CD4-positive, alpha-beta T cell (primary cell): ENCODE data around the gene EID3. TPM values are rescaled to one million over a fixed set of nuclear protein-coding genes. Genes with fewer than 3 reads are reported as not detected.
"Not testable (repeated sequence)": the region's sequence is repeated elsewhere in the genome, so short reads cannot be mapped to it uniquely, and the experiment has no call there.

Experiments used
- ATAC-seq: fragments of 200-7000 bp; cut with Tn5 transposase; one replicate; pipeline ENCODE4 v1.10.0; 2022; ENCODE audit warnings: mild to moderate bottlenecking; ENCODE audit not compliant: poor library complexity
- CTCF ChIA-PET: fragments of 350-600 bp; sonication (Branson Sonifier 250); formaldehyde crosslinking; loops from one replicate; lab custom pipeline; 2021; ENCODE audit warnings: antibody characterized with exemption, inconsistent platforms; lab: Charles Lee
- POLR2A ChIA-PET: fragments of 350-600 bp; sonication (Branson Sonifier 250); formaldehyde crosslinking; loops from one replicate; lab custom pipeline; 2021; ENCODE audit warnings: antibody characterized with exemption, inconsistent platforms; lab: Charles Lee
- DNase-seq, 14 experiments: peaks; one replicate each; pipeline ENCODE4 v3.0.0-alpha.2; 2013 to 2020; ENCODE audit warnings: mixed read lengths in 2 of 14
- H3K27ac ChIP-seq, 2 donors: one replicate each; pipeline versions ENCODE4 v1.5.1 to v1.7.0; 2013; ENCODE audit warnings: low read length in 2 of 2, low read depth in 1 of 2, mild to moderate bottlenecking in 1 of 2
- H3K27me3 ChIP-seq, 2 experiments: 1 replicate in 1 of 2; 2 replicates in 1 of 2; pipeline versions ENCODE4 v1.6.1 to v1.7.0; 2013; ENCODE audit warnings: low read length in 2 of 2, control low read depth in 1 of 2, mild to moderate bottlenecking in 1 of 2, moderate library complexity in 1 of 2; ENCODE audit not compliant: insufficient read depth in 2 of 2, control insufficient read depth in 1 of 2
- H3K36me3 ChIP-seq: one replicate; pipeline ENCODE4 v1.6.1; 2013; ENCODE audit warnings: low read length, control low read depth; ENCODE audit not compliant: insufficient read depth
- H3K4me1 ChIP-seq: one replicate; pipeline ENCODE4 v1.6.1; 2013; ENCODE audit warnings: low read length, control low read depth; ENCODE audit not compliant: insufficient read depth
- H3K4me3 ChIP-seq: one replicate; pipeline ENCODE4 v1.5.1; 2013; ENCODE audit warnings: mild to moderate bottlenecking, low read length, moderate library complexity
- H3K9me3 ChIP-seq, 2 experiments: 1 replicate in 1 of 2; 2 replicates in 1 of 2; pipeline versions ENCODE4 v1.6.1 to v1.7.0; 2013; ENCODE audit warnings: low read length in 2 of 2, mild to moderate bottlenecking in 2 of 2, control low read depth in 1 of 2, moderate library complexity in 1 of 2; ENCODE audit not compliant: control insufficient read depth in 1 of 2, insufficient read depth in 1 of 2
- H3K27ac Mint-ChIP-seq: one replicate; pipeline ENCODE4 v1.8.0; 2020; ENCODE audit warnings: mixed read lengths
- H3K27me3 Mint-ChIP-seq: one replicate; pipeline ENCODE4 v1.8.0; 2021; ENCODE audit warnings: mixed read lengths
- H3K36me3 Mint-ChIP-seq: one replicate; pipeline ENCODE4 v1.8.0; 2021; ENCODE audit warnings: low read depth, mixed read lengths
- H3K4me1 Mint-ChIP-seq: one replicate; pipeline ENCODE4 v1.8.0; 2021; ENCODE audit warnings: low read depth, mixed read lengths
- H3K4me3 Mint-ChIP-seq: one replicate; pipeline ENCODE4 v1.8.0; 2020; ENCODE audit warnings: mild to moderate bottlenecking, mixed read lengths
- H3K9me3 Mint-ChIP-seq: one replicate; pipeline ENCODE4 v1.8.0; 2020; ENCODE audit warnings: mixed read lengths
- CTCF ChIP-seq: fragments of 200-600 bp; IDR thresholded peaks from one replicate; pipeline ENCODE4 v1.8.0; 2022; ENCODE audit warnings: antibody characterized with exemption, mild to moderate bottlenecking
- intact Hi-C, 2 experiments: fragments of 100-400 bp; cut with DNase I in 1 of 2; cut with micrococcal nuclease in 1 of 2; formaldehyde crosslinking; loops; one replicate each; pipeline versions ENCODE4 v1.15.1 to v1.9.0; 2023 to 2025; cut with DNase I, micrococcal nuclease
- total RNA-seq, 174 experiments: library from RNA in 2 of 174; stranded (reverse) in 2 of 174; gene quantifications; one replicate each; pipeline ENCODE4 v1.2.3 and lab custom pipeline; 2021 to 2026

EID3 gene
- total RNA-seq, 2 experiments from 2014 or later: 13.5 to 14.3 TPM

GRCh38 chr12:104320627-104321024 is 17.1 kb downstream of the EID3 start:
- Histone ChIP-seq H3K27me3 (no peaks in the 10 kb centered on the region), H3K4me1 (no peaks in the 10 kb centered on the region), H3K9me3 (no peaks in the 10 kb centered on the region), H3K36me3 (peaks cover 72% of the 10 kb centered on the region), H3K27ac (no peak overlapping the region), H3K4me3 (no peak overlapping the region)
- no peaks in the 10 kb centered on the region for H3K9me3 Mint-ChIP-seq
- intact Hi-C loops: no loop called here
- H3K27me3 Mint-ChIP-seq: no peaks in the 10 kb centered on the region
- TF ChIP-seq CTCF: no peak
- POLR2A ChIA-PET: no interaction called here
- no peak for ATAC-seq
- CTCF ChIA-PET: interaction anchor here (1.3 kb wide), 1 partner anchor 34 kb away, joined by 3 read pairs; no protein-coding TSS in a partner anchor
- H3K27ac Mint-ChIP-seq: no peak overlapping the region
- H3K36me3 Mint-ChIP-seq: peaks cover 78% of the 10 kb centered on the region
- DNase-seq: no peak
- no peak overlapping the region for H3K4me3 Mint-ChIP-seq
- no peaks in the 10 kb centered on the region for H3K4me1 Mint-ChIP-seq

GRCh38 chr12:104321949-104322348 is 18.4 kb downstream of the EID3 start:
- no peaks in the 10 kb centered on the region for H3K27me3 ChIP-seq
- ATAC-seq (no peak), DNase-seq (no peak)
- CTCF ChIA-PET: no interaction called here
- POLR2A ChIA-PET: no interaction called here
- Mint-ChIP-seq H3K4me1 (no peaks in the 10 kb centered on the region), H3K27ac (no peak overlapping the region), H3K9me3 (no peaks in the 10 kb centered on the region), H3K36me3 (peaks cover 81% of the 10 kb centered on the region), H3K4me3 (no peak overlapping the region), H3K27me3 (no peaks in the 10 kb centered on the region)
- no peak for TF ChIP-seq CTCF
- intact Hi-C loops: no loop called here
- no peaks in the 10 kb centered on the region for H3K9me3 ChIP-seq
- no peak overlapping the region for H3K4me3 ChIP-seq
- H3K36me3 ChIP-seq: peaks cover 70% of the 10 kb centered on the region
- no peak overlapping the region for H3K27ac ChIP-seq
- no peaks in the 10 kb centered on the region for H3K4me1 ChIP-seq

GRCh38 chr12:104322533-104322932 is 19.0 kb downstream of the EID3 start:
- peaks cover 81% of the 10 kb centered on the region for H3K36me3 Mint-ChIP-seq
- DNase-seq, H3K9me3 Mint-ChIP-seq, H3K27ac Mint-ChIP-seq, H3K4me3 Mint-ChIP-seq, POLR2A ChIA-PET, H3K27me3 Mint-ChIP-seq, H3K4me1 ChIP-seq, ATAC-seq, H3K27me3 ChIP-seq, CTCF ChIA-PET, H3K27ac ChIP-seq, H3K4me3 ChIP-seq, intact Hi-C loops, H3K9me3 ChIP-seq, H3K4me1 Mint-ChIP-seq: not testable (repeated sequence)
- peaks cover 70% of the 10 kb centered on the region for H3K36me3 ChIP-seq

GRCh38 chr12:104323899-104324298 is 20.4 kb downstream of the EID3 start:
- TF ChIP-seq CTCF: no peak
- no peak overlapping the region for H3K27ac Mint-ChIP-seq
- DNase-seq (no peak), ATAC-seq (no peak)
- H3K9me3 Mint-ChIP-seq: no peaks in the 10 kb centered on the region
- Histone ChIP-seq H3K9me3 (no peaks in the 10 kb centered on the region), H3K27me3 (no peaks in the 10 kb centered on the region), H3K36me3 (peaks cover 75% of the 10 kb centered on the region), H3K27ac (no peak overlapping the region), H3K4me1 (no peaks in the 10 kb centered on the region), H3K4me3 (no peak overlapping the region)
- no peaks in the 10 kb centered on the region for H3K27me3 Mint-ChIP-seq
- H3K4me3 Mint-ChIP-seq: no peak overlapping the region
- intact Hi-C loops: no loop called here
- peaks cover 76% of the 10 kb centered on the region for H3K36me3 Mint-ChIP-seq
- POLR2A ChIA-PET: no interaction called here
- CTCF ChIA-PET: interaction anchor here (0.6 to 1.0 kb wide), 2 partner anchors 35 to 187 kb away, joined by 3 to 6 read pairs; no protein-coding TSS in a partner anchor
- H3K4me1 Mint-ChIP-seq: no peaks in the 10 kb centered on the region

- H3K4me3 ChIP-seq, DNase-seq, H3K4me1 ChIP-seq, H3K9me3 ChIP-seq, H3K9me3 Mint-ChIP-seq, H3K27ac ChIP-seq, H3K27ac Mint-ChIP-seq, H3K27me3 Mint-ChIP-seq, POLR2A ChIA-PET, H3K4me1 Mint-ChIP-seq, ATAC-seq, H3K4me3 Mint-ChIP-seq, CTCF ChIA-PET, H3K27me3 ChIP-seq, intact Hi-C loops: not testable (repeated sequence)
- H3K36me3 ChIP-seq: peaks cover 59% of the 10 kb centered on the region
- H3K36me3 Mint-ChIP-seq: peaks cover 66% of the 10 kb centered on the region
Observed at GRCh38 chr12:104328278-104328677, 24.7 kb downstream of the EID3 start.
